LNCaP clone FGC (cell line): ENCODE results near the gene ROGDI.
"Not testable (repeated sequence)": the region's sequence is repeated elsewhere in the genome, so short reads cannot be mapped to it uniquely, and the experiment has no call there.

Experiments
- DNase-seq: peaks from one replicate; pipeline ENCODE4 v3.0.0-alpha.2; 2011; ENCODE audit warnings: low read depth
- H3K4me3 ChIP-seq: 2 replicates; pipeline ENCODE4 v1.5.1; 2011; ENCODE audit warnings: mild to moderate bottlenecking, low read depth, low read length, control low read depth
- CTCF ChIP-seq: IDR thresholded peaks from 2 replicates; pipeline ENCODE4 v1.5.1; 2012; ENCODE audit warnings: mild to moderate bottlenecking; ENCODE audit not compliant: control insufficient read depth, insufficient read depth; ENCODE audit errors: extremely low read depth

Gene ROGDI

GRCh38 chr16:4785758-4786433 is 16.5 kb downstream of the ROGDI start:
- no peak for TF ChIP-seq CTCF
- no peak overlapping the region for H3K4me3 ChIP-seq
- no peak for DNase-seq

- not testable (repeated sequence) for H3K4me3 ChIP-seq, DNase-seq
These were observed 17.9 kb downstream of the ROGDI start for GRCh38 chr16:4784444-4784987.

DNA sequence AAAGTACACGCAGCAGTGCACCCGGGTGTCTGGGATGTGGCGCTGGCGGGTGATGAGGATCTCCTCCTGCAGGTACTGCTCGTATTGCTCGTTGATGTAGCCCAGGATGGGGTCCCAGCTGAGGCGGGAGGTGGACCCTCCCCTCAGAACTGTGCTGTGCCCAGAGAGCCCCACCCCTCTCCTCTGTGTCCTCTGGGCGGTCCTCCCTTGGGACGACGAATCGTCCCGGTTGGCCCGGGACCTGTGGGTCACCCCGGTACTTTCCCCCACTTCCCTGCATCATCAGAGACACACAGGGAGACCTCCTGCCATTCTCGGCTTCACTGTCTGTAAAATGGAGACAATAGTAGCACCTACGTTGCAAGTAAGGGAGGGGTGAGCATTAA is 18.5 kb downstream of the ROGDI start:
- TF ChIP-seq CTCF, result no peak
- no peak overlapping the region for H3K4me3 ChIP-seq
- DNase-seq, result no peak

DNA sequence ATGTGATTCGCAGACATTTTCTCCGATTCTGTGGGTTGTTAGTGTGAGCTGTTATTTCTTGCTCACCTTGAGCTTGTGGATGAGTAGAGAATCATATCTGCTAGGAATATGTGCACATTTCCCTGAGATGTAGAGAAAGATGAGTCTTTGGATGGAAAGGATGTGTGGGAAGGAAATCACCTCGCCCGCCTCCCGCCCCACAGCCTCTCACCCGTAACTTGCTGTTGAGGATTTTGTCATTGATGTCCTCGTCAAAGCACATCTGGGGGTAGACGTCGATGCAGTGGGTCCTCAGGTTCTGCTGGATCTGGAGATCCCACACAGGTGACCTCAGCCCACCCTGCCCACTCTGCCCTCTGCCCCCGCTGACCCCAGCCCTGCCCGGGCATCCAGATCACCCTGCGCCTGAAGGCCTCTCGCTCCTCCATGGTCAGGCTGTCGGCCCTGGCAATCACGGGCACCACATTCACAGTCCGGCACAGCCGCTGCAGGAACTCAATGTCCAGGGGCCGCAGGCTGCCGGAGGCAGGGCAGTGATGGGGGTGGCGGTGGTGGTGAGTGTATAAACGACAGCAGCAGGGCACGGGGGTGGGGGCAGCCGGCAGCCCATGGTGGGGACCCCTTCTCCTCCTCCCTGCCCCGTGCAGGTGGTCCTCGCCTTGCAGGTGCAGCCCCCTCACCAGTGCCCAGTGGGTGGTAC is 19.0 kb downstream of the ROGDI start:
- DNase-seq, result no peak
- no peak for TF ChIP-seq CTCF
- no peak overlapping the region for H3K4me3 ChIP-seq

DNA sequence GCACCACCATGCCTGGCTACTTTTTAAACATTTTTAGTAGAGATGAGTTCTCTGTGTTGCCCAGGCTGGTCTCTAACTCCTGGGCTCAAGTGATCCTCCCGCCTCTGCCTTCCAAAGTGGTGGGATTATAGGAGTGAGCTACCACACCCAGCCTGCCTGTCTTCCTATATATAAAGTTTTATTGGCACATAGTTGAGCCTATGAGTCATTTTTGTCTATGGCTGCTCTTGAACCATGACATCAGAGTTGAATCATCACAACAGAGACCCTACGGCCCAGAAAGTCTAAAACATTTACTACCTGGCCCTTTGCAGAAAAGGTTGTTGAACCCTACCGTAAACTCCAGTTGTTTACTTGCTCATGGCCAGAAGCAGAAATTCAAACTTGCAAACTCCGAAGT is 22.2 kb downstream of the ROGDI start:
- no peak for DNase-seq
- TF ChIP-seq CTCF, result no peak
- no peak overlapping the region for H3K4me3 ChIP-seq

DNA sequence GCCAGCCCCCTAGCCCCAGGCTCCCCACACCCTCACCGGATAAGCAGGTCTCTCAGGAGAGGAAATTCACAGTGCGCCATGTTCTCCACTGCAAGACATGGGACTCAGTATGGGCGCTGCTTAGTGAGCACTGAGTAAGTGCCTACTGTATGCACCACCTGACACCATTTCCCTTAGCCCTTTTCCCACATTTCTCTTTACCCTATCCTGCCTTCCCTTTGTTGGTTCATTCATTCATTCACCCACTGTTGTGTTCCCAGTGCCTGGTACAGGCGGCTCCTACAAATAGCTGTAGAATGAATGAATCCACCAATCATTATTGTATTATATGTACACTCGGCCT is 24.4 kb downstream of the ROGDI start:
- H3K4me3 ChIP-seq, result no peak overlapping the region
- no peak for TF ChIP-seq CTCF
- no peak for DNase-seq

DNA sequence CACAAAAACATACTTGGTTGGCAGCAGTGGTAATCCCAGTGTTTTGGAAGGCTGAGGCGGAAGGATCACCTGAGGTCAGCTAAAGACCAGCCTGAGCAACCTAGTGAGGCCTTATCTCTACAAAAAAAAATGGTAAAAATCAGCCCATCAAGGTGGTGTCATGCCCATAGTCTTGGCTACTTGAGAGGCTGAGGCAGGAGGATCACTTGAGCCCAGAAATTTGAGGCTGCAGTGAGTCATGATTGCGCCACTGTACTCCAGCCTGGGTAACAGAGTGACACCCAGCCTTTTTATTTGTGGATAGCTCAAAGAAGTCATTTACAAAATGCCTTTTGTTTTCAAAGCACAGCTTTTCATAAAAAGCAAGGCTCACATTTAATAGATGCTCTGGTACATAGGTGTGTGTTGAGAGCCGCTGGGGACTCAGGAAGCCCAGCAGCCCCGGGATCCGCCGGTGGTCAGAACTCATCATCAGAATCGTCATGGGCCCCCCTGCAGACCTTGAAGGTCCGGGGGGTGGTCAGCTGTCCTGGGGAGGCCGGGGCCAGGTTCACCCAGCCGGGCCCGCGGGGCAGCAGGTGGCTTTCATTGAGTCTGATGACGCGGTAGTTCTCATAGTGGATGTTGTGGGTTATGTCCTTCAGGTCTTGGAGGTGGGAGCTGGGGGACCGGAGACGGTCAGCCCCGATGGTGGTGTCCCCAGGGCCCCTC is 24.9 kb downstream of the ROGDI start:
- no peak for DNase-seq
- no peak overlapping the region for H3K4me3 ChIP-seq
- TF ChIP-seq CTCF, result no peak
